Measurements from ENCODE around the gene FRMD7.

FRMD7 gene

DNA sequence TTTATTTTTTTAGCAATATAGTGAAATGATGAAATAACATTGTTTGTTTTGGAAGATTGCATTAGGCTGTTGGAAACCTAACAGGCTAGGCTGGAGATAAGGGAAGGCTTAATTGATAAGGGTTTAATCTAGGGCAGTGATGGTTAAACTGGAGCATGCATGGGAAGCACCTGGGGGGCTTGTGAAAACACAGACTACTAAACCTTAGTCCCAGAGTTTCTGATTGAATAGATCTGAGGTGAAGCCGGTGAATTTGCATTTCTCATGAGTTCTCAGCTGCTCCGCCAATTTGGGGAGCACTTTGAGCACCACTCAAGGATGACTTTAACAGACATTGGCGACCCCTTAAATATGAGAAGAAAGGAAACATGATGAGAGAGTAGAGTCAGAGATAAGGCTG is 93.2 kb downstream of the FRMD7 start:
- no peak for DNase-seq (ENCODE audit: low read depth in 2 of 2)

- no peak for DNase-seq (ENCODE audit: low read depth in 2 of 2)
Observed at GRCh38 chrX:132033166-132033565, 94.7 kb downstream of the FRMD7 start.

DNA sequence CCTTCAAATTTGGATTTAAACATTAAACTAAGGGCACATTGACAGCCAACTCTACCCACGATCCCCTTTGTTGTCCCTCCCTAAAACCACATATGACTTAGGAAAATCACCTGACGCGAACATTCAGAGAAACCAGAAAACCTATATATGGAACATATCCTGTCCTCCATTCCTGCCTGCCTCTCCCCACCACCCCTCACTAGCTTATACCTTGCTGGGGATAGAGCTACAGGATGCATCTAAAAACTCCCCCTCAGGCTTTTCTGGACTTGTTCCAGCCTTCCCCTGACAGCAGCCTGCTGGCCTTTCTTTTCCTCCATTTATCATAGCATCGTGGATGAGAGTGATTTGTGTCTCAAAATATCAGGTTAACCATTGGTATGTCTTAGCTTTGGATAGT is 96.0 kb downstream of the FRMD7 start:
- DNase-seq (ENCODE audit: low read depth in 2 of 2): no peak

GRCh38 chrX:132030264-132030663 is 97.6 kb downstream of the FRMD7 start:
- DNase-seq (ENCODE audit: low read depth in 2 of 2): no peak

Data from stimulated activated CD8-positive, alpha-beta memory T cell treated with anti-CD3 and anti-CD28 coated beads, Interleukin-2, amount 100 ng/mL, for 48 hours (primary cell).